Activated naive CD4-positive, alpha-beta T cell treated with anti-CD3 and anti-CD28 coated beads, Interleukin-2, amount 50 U/mL, for 16 hours (primary cell): ENCODE results near the gene DENND2C.

ENCODE experiments used
- DNase-seq: peaks from one replicate; pipeline ENCODE4 v3.0.0-alpha.2; 2020

The DENND2C gene, protein sequence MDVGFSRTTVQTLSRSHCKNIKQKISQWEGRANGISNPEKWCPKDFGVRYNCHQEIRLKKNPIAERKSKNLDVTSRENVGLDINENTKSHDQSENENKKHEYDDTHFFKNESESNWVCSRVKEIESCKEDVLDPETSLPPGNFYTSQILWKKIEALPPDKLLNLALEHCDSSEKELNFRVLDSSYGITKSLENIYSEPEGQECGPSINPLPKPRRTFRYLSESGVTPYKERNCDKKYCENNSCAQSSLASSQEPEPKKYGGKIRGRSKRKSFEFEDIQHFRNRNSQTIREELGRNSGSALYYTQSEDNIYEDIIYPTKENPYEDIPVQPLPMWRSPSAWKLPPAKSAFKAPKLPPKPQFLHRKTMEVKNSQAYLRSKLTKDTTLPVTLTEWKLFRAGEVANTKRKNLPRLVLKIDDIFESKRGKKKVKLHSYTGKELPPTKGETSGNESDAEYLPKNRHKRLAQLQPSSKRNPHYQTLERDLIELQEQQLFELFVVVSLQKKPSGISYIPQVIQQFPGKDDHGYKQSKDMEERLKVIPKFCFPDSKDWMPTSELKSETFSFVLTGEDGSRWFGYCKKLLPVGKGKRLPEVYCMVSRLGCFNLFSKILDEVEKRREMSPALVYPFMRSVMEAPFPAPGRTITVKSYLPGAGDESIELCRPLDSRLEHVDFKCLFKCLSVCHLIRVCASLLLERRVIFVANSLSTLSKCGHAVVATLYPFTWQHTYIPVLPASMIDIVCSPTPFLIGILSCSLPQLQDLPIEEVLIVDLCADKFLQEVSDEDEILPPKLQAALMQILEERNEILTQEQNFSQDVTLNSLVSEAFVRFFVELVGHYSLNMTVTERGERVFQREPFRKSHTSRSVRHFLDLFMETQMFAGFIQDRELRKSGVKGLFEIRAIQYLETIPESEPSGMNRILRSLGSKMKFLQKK

DNA sequence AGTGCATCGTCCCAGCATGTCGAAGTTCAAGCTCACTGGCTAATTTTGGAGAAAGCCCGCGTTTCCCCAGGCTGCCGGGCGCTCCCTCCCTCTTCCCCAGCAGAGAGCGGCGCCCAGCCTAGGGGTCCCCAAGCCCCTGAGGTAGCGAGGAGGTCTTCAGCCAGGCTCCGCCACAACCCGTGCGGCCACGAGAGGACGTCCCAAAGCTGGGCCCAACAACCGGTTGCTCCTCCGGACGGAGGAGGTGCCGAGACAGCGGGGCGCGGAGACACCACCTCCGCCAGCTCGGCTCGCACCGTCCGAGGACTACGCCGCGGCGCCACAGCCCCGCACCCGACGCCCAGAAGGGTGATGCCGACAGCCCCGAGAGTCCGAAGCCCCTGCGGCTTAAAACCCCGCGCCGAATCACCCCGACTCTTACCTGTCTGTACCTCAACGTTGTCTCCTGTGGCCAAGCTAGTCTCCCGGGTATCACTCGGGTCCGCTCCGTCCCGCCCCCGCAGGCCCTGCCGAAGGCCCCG is at the start of gene DENND2C:
TSS of gene DENND2C (minus strand) at position 488 of the 521 bp plus-strand sequence. CDS start 44,065 bp downstream, outside the sequence.
- no peak for DNase-seq

DNA sequence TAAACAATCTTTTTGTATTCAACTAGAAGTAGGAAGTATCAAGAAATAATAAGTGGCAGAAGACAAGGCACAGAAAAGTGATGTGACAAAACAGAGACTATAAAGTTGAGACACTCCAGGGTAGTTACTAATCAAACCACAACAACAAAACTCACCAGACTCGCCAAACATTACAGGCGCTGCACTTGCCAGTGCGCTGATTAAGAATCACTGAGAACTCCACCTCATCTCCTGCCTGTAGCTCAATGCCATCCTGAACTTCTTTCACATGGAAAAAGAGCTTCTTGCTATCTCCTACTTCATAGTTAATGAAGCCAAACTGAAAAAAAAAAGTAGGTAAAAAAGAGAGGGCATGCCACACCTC is 49.6 kb upstream of the DENND2C start:
- no peak for DNase-seq

DNA sequence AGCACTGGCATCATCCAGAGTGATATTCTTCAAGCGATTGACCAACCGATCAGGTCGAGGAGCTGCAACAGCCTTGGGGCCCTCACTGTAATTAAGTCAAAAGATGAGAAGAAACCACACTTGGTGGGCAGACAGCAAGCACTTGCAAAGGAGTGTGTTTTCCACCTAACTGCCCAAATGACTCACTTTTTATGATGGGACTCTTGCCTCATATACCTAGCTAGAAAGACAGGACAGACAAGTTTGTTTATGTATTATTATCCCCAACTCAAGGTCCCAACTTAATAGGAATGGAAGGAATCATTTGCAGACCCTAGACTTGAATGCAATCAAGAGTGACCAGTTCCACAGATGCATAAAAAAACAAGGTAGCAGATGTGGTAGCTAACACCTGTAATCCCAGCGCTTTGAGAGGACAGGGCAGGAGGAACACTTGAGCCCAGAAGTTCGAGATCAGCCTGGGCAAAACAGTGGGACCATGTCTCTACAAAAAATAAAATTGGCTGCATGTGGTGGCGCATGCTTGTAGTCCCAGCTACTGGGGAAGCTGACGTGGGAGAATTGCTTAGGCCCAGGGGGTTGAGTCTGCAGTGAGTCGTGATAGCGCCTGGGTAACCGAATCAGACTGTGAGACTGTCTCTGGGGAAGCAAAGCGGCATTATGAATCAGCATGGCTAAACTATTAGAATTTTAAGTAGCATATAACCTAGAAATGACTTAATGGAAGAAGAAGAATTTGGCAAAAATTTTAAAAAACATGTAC is 49.0 kb upstream of the DENND2C start:
- DNase-seq = peak; percentile 15

DNA sequence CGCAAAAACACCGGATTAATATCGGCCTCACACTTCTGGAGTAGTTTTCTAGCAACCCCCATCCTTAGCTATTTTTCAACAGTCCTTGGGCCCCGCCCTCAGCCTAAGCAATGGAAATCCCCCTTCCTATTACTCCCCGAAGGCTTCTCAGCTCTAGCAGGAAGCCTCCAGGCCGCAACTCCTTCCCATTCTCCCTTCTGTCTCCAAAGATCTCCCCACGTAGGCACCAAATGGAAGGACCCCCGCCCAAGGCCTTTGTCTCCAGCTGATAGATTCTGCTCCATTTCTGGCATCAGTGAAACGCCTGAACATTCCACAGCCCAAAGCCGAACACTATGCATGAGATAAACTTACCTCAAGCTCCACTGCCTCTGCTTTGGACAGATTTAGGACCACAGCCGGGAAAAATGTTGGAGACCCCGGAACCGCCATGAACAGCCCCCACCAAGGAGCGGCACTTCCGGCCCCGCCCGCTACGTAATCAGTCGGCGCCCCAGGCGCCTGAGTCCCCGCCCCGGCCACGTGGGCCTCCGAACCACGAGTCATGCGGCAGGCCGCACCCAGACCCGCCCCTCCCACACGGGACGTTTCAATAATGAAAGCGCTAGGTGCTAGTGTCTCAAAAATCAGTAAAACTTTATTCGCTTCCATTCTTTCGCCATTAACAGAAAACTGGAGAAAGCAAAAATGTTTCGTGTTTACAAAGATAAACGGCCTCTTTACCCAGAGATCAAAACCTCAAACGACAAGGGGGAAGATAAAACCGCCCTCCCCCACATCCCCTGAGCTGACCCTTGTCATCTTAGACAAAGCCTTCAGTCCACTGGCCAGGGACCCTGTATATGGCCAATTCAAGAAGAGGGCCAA is 46.7 kb upstream of the DENND2C start, which contains the start of gene NRAS:
TSS of gene NRAS (minus strand) at position 468 of the 867 bp plus-strand sequence. CDS start 611 bp downstream, outside the sequence.
- DNase-seq = peak; percentile 97

DNA sequence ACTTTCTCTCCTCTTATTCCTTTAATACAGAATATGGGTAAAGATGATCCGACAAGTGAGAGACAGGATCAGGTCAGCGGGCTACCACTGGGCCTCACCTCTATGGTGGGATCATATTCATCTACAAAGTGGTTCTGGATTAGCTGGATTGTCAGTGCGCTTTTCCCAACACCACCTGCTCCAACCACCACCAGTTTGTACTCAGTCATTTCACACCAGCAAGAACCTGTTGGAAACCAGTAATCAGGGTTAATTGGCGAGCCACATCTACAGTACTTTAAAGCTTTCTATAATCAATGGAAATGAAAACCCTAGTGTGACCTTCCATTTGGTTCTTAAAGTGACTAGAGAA is 46.1 kb upstream of the DENND2C start:
- no peak for DNase-seq

DNA sequence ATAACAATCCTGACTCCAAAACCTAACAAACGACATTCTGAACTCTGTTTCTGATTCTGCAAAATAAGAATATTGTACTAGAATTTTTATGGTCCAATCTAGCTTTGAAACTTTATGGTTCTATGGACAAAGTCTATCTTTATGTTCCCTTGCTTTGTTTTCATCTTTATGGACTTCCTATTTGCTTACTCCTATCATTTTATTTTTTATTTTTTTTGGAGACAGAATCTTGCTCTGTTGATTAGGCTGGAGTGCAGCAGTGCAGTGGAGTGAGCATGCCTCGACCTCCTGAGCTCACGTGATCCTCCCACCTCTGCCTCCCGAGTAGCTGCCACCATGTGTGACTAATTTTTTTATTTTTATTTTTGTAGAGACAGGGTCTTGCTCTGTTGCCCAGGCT is 43.1 kb upstream of the DENND2C start:
- DNase-seq = no peak

DNA sequence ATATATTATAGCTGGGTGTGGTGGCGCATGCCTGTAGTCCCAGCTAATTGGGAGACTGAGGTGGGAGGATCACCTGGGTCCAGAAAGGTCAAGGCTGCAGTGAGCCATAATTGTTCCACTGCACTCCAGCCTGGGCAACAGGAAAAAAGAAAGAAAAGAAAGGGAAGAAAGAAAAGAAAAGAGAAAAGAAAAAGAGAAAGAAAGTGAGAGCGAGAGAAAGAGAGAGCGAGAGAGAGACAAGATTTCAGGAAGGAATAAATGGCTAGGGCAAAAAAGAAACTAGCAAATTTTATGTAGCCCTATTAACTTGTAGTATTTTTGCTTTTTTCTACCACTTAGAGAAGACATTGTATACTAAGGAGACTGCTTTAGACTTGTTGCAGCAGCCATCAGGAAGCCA is 40.5 kb upstream of the DENND2C start:
- no peak for DNase-seq

DNA sequence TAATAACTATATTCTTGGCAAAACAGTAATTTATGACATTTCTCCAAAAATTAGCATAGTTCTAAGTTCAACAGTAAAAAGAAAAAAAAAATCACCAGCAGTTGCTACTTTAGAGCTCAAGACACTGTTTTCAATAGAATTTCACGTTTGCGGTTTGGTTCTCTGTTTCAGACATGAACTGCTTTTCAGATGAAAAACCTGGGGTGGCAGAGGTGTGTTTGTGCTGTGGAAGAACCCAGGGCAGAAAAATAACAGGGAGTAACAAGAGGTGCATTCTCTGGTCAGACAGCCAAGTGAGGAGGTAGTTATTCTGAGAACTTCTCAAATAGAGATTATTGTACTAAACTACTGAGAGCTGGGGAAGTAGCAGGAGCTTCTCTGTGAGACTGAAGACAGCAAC is 37.8 kb upstream of the DENND2C start:
- no peak for DNase-seq

DNA sequence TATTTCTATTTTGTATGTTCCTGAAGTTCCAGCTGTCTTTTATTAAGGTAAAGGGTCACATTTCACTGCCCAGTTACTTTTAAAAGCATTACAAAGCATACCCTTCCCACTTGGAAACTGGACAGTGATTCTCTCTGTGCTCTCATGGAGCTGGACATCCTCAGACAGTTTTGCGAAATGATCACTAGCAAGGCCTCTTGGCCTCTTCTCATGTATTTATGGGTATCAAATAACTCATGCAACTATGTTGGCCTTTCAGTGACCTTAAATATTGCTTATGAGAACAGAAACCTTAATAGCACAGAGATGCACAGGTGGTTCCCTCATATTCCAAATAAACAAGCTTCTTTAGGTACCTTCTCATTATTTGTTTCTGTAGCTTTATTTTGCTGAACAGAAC is 33.4 kb upstream of the DENND2C start:
- no peak for DNase-seq

DNA sequence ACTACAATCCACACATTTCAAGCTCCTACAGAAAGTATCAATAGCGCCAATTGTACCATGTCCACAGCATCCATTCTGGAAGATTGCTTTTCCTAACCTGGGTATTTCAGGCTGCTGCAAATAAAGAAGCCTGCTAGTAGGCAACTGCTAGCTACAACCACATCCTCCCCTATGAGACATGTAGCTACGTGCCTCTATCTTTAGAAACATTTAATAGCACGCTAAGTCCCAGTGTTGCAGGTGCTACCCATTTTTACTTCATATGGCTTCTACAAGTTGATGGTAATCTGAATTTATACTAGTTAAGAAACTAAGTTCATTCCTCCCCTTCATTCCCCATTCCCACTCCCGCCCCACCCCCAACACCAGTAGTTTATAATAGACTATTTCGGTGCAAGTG is 32.9 kb upstream of the DENND2C start:
- DNase-seq = no peak

DNA sequence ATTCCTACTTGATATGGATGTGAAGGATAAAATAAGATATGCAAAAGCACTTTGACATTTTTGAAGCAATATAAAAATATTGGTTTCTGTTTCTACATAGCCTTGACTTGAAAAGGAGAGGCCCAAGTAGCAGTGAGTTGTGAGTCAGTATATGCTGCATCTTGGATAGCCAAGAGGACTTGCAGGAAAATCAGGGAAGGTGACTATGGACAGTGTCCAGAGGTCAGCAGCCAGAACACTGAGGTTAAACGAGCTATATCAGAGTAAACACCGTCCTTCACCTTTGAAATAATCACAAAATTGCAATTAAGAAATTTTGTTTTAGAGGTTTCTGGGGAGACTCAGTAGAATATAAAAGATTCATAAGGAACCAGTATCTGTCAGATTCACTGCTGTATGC is 32.1 kb upstream of the DENND2C start:
- no peak for DNase-seq

DNA sequence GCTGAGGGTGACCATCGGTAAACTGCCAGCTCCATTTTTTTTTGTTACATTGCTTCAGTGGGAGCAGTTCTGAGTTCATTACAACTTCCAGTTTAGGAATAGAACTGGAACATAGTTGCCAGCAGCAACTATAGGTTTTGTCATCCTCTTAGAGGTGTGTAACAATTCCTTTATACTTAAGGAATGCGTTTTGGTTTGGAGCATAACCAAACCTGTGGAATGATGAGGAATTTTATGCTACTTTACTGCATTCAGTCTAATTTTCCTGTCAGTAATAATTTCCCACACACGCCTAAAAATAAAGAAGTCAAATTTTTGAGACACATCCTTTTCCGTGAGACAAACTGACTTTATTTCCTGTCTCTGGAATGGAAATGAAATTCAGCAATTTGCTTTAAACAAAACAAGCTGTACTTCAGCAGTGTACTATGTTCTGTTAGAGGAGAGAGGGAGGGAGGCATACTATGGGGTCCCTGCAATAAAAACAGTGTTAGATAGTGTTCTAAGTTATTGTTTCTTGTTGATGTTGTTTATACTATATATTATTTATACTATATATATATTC is 30.3 kb upstream of the DENND2C start:
- DNase-seq = no peak

DNA sequence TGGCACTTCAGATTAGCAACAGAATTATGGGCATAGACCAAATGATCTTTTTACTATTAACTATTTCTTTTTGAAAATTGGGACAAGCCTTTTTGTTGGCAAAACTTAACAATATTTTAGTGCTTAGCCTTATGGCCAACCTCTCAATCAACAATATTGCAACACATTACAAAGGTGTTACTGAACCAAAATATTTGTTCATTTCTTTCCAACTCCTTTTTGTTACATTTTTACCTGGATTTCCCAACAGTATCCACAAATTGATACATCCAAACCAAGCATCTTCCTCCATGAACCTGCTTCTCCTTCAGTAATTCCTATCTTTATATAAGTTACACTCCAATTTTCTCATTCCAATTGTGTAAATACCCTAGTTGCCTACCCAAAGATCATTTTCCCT is 27.0 kb upstream of the DENND2C start:
- no peak for DNase-seq

DNA sequence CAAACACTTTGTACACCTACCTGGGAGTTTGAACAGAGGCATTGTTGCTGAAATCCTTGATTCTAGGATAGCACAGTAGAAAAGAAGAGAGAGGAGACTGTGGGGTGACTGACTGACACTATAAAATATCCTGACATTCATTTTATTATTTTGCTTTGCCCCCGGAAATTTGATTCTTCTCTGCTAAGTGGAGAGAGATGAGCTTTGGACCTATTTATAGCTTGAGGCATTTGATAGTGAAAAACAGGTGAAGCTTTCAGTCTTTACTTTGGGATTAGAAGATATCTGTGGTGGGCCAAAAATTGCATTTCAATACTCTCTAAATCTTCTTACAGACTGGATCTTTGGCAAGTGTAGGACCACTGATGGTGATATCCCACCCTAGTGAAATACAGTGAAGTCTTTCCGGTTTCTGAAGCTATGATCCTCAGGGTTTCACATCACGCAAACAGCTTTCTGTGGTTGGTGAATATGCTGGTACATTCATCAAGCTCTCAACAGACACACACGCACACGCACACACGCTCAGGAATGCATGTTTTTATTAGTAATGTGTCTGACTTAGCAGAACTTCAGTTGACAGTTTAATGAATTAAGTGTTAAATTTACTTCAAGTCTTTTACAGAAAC is 25.7 kb upstream of the DENND2C start, which contains the start of gene AMPD1:
TSS of gene AMPD1 (minus strand) at position 117 of the 629 bp plus-strand sequence. CDS start at position 42, 75 bp downstream.
- no peak for DNase-seq

DNA sequence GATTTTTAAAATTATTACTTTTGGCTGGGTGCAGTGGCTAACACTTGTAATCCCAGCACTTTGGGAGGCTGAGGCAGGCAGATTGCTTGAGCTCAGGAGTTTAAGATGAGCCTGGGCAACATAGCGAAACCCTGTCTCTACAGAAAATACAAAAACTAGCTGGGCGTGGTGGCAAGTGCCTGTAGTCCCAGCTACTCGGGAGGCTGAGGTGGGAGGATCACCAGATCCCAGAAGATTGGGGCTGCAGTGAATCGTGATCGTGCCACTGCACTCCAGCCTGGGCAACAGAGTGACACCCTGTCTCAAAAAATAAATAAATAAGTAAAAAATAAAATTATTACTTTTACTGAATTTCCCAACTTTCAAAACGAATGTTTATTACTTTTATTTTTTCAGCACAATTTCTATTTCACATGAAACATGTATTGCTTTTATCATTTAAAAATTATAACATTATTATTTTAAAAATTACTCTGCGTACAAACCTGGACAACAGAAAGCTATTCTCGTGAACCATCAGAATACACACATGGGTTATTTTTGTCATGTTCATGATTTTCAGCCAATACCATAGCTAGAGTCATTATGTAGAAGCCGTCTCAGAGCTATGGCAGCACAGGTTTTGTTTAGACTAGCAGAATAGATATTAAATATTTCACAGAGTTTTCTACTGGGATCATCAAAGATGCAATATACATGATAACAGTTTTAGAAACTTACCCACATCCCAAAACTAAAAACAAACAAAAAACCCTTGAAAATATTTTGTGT is 24.9 kb upstream of the DENND2C start:
- DNase-seq = no peak

DNA sequence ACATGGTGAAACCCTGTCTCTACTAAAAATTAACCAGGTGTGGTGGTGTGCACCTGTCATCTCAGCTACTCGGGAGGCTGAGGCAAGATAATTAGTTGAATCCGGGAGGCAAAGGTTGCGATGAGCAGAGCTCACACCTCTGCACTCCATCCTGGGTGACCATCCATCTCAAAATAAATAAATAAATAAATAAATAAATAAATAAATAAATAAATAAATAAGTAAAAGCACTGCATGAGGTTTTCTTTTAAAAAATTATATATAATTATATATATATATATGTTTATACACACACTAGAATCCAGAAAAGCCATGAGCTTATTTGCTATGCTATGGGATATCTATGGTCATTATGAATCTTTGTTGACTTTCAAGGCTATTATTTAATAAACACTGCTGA is 23.1 kb upstream of the DENND2C start:
- DNase-seq = no peak

DNA sequence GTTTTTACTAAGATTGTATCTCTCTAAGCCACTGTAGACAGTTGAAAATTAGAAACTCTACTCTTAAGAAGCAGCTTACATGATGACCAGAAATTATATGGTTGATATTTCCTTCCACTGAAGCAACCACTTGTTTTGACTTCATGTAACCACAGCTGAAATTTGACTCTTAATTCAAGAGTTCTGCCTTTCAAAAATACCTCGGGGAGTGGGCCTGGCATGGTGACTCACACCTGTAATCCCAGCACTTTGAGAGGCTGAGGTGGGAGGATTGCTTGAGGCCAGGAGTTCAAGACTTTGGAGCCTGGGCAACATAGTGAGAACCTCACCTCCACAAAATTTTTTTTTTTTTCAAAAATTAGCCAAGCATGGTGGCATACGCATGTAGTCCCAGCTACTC is 21.2 kb upstream of the DENND2C start:
- no peak for DNase-seq

DNA sequence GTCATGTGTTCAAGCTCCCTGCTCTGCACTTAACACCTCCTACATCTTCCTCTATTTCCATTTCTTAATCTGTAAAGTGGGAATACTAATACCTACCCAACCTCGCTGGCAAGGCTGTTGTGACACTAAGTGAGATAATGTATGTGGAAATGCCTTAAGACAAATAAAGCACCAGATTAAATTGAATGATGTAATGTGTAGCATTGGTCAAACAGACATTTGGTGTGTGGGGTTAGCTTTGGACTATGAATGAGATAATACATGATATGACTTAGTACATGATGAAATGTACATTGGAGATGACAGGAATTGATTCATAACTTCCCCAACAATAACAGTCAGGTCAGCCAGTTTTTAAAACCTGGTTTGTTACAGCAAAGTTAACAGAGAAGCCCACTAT is 20.3 kb upstream of the DENND2C start:
- DNase-seq = no peak

DNA sequence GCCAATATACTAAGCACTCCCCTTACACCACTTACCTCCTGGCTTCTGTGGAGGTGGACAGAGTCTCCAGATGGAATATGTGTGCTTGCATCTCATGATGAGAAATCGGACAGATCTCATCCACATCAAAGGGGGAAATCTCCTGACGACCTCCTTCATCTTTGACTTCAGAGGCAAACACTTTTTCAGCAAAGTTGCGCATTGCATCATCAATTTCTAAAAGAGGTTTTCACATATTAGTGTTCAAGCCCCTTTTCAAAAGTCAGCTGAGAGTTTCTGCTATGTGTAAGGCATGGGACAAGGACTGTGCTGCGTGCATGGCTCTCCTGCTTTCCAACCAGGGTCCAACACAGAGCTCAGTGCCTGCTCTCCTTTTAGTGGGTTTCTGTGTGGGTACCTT is 18.7 kb upstream of the DENND2C start:
- DNase-seq = no peak

DNA sequence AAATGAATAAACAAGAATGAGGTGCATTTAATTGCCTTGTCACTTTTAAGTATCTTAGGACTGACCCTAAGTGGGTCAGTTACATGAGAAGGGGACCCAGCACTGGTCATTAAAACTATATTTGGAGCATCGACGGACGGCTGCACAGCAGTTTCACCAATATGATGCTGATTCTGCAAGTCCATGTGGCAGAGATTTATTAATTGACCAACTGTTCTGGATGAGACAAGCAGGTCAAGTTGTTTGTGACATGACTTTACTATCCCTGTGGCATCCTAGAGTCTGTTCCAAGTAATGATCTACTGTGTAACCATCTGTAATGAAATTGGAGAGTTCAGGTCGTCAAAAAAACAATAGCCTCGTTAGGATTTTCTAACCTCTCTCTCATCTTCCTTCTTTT is 16.0 kb upstream of the DENND2C start:
- no peak for DNase-seq
